BE2C (cell line): Measurements from ENCODE around the gene RPTN.

Experiments used
- DNase-seq: peaks from one replicate; pipeline ENCODE4 v3.0.0-alpha.2; 2020
- H3K27me3 ChIP-seq: fragments of 250-450 bp; sonication (Bioruptor Pico); 2 replicates; pipeline ENCODE4 v1.5.1; 2020; ENCODE audit warnings: mild to moderate bottlenecking
- H3K36me3 ChIP-seq: fragments of 250-450 bp; sonication (Bioruptor Pico); 2 replicates; pipeline ENCODE4 v1.5.1; 2020; ENCODE audit warnings: mild to moderate bottlenecking
- H3K4me1 ChIP-seq: fragments of 250-450 bp; sonication (Bioruptor Pico); 2 replicates; pipeline ENCODE4 v1.5.1; 2020
- H3K4me3 ChIP-seq: 2 replicates; pipeline ENCODE4 v1.5.1; 2011; ENCODE audit warnings: low read depth, low read length
- H3K9me3 ChIP-seq: fragments of 250-450 bp; sonication (Bioruptor Pico); 2 replicates; pipeline ENCODE4 v1.5.1; 2020
- TF ChIP-seq, protein P1 (sequence below): IDR thresholded peaks from 2 replicates; pipeline ENCODE4 v1.5.1; 2012; ENCODE audit warnings: mild to moderate bottlenecking, low read depth, low read length

Gene RPTN

GRCh38 chr1:152167835-152168534 is 9.0 kb upstream of the RPTN start:
- H3K4me1 ChIP-seq: no peaks in the 10 kb centered on the region

GRCh38 chr1:152166966-152167365 is 7.9 kb upstream of the RPTN start:
- TF ChIP-seq, protein P1, sequence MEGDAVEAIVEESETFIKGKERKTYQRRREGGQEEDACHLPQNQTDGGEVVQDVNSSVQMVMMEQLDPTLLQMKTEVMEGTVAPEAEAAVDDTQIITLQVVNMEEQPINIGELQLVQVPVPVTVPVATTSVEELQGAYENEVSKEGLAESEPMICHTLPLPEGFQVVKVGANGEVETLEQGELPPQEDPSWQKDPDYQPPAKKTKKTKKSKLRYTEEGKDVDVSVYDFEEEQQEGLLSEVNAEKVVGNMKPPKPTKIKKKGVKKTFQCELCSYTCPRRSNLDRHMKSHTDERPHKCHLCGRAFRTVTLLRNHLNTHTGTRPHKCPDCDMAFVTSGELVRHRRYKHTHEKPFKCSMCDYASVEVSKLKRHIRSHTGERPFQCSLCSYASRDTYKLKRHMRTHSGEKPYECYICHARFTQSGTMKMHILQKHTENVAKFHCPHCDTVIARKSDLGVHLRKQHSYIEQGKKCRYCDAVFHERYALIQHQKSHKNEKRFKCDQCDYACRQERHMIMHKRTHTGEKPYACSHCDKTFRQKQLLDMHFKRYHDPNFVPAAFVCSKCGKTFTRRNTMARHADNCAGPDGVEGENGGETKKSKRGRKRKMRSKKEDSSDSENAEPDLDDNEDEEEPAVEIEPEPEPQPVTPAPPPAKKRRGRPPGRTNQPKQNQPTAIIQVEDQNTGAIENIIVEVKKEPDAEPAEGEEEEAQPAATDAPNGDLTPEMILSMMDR: no peak
- Histone ChIP-seq H3K36me3 (no peaks in the 10 kb centered on the region), H3K4me3 (no peak overlapping the region), H3K4me1 (no peaks in the 10 kb centered on the region), H3K27me3 (no peaks in the 10 kb centered on the region; the same call in 1 of the 2 replicates), H3K9me3 (no peaks in the 10 kb centered on the region)
- no peak for DNase-seq

More at GRCh38 chr1:152167835-152168534, 9.0 kb upstream of the RPTN start:
- no peak for DNase-seq
- Histone ChIP-seq H3K36me3 (no peaks in the 10 kb centered on the region), H3K27me3 (no peaks in the 10 kb centered on the region; the same call in 1 of the 2 replicates), H3K4me3 (no peak overlapping the region), H3K9me3 (no peaks in the 10 kb centered on the region)
- TF ChIP-seq, protein P1: no peak

DNA sequence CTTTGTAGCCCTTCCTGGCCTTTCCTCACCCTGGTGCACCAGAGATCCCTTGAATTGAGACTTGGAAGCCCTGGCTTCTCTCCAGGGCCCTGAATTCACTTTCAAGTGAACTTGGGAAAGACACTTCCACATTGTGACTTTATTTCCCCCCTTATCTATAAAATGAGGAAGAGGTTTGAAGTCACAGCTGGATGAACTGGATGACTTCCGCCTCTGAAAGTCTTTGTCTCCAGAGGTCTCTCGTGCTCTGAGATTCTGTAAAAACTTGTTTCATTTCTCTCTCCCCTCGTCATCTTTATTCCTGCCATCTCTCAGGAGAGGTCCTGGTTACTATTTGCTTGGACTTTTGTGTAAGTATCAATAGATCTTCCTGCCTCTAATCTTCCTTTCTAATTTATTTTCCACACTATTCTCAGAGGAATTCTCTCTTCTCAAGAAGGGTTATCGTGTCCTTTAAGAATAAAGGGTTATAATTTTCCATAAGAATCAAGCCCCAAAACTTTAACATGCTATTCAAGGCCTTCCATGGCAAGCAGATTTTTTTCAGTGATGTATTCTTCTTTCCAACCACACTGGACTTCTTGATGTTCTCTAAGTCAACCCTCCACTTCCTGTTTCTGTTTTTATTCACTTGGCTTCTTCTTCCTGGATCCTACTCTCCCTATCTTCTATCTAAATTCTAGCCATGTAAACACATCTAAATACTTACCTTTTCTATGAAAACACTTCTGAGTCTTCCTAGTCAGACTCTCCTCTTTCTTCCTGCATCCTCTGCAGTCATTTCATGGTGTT is 6.5 kb upstream of the RPTN start:
- Histone ChIP-seq H3K9me3 (no peaks in the 10 kb centered on the region), H3K27me3 (no peaks in the 10 kb centered on the region; the same call in 1 of the 2 replicates), H3K4me3 (no peak overlapping the region), H3K36me3 (no peaks in the 10 kb centered on the region), H3K4me1 (no peaks in the 10 kb centered on the region)
- no peak for DNase-seq
- TF ChIP-seq, protein P1: no peak

DNA sequence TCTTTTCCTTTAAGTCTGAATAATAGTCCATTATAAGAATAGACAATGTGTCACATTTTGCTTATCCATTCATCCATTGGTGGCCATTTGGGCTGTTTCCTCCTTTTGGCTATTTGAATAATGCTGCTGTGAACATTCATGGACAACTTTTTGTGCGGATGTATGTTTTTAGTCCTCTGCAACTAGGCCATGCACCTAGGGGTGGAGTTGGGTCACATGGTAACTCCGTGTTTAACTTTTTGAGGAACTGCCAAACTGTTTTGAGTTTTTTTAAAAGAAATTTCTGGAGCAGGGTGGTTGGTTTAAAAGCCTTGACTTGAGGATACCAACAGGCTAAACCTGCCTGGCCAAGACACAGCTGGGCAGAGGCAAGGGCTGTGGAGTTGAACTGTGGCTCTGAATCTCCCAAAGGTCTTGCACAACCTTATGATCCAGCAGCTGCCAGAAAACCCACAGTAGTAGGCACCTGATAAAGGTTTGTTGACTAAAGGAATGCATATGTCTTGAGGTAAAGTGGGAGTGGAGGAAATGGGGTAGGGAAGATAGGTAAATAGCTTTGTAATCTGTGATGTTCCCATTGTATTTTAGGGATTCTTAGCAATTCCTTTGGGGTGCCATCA is 5.6 kb upstream of the RPTN start:
- TF ChIP-seq, protein P1: no peak
- DNase-seq: no peak
- no peak overlapping the region for H3K4me3 ChIP-seq
- no peaks in the 10 kb centered on the region for H3K4me1 ChIP-seq
- no peaks in the 10 kb centered on the region for H3K9me3 ChIP-seq
- no peaks in the 10 kb centered on the region for H3K36me3 ChIP-seq
- no peaks in the 10 kb centered on the region; the same call in 1 of the 2 replicates for H3K27me3 ChIP-seq

DNA sequence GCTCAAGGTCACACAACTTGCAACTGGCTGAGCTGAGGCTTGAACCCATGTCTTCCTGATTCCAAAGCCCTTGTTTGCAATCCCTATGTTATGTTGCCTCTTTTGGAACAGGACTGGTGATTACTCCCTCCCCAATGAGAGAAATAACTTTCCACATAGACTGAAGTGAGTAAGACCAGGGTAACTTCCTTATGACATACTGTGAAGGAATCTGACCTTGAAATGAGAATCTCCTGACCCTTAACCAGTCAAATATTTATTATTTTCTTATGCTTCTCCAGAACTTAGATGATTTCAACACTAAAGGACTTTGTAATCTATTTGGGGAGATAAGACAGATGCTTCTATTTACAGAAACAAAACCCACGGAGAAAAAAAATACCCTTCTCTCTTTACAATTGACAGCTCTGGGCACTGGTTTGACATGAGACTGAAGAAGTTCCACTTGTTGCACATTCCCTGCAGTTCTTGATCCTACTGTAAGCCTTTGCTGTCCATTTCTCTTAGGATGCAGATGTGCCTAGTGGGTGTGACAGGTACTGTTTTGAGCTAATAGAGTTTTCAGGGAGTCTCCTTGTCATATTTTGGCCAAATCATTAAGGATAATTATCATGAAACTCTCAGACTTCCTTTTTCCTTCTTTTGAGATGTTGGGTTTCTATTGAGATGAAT is 3.9 kb upstream of the RPTN start:
- no peaks in the 10 kb centered on the region for H3K9me3 ChIP-seq

More for the DNA sequence above, 3.9 kb upstream of the RPTN start:
- Histone ChIP-seq H3K4me1 (no peaks in the 10 kb centered on the region), H3K27me3 (no peaks in the 10 kb centered on the region; the same call in 1 of the 2 replicates), H3K36me3 (no peaks in the 10 kb centered on the region), H3K4me3 (no peak overlapping the region)
- DNase-seq: no peak
- TF ChIP-seq, protein P1: no peak
